PC-3 (cell line): ENCODE measurements around the gene FCRL5. TPM values are rescaled to one million over a fixed set of nuclear protein-coding genes. Genes with fewer than 3 reads are reported as not detected.

ENCODE experiments used
- ATAC-seq: fragments of 200-7000 bp; cut with Tn5 transposase; 2 replicates; pipeline ENCODE4 v1.9.1; 2020; ENCODE audit warnings: mild to moderate bottlenecking, moderate library complexity
- BruUV-seq: library from RNA; stranded (reverse); fragments of 400-500 nt; replicated peaks from 2 replicates; lab custom pipeline; 2021; lab: Mats Ljungman, UMichigan
- CTCF ChIA-PET: fragments of 300-600 bp; sonication (Branson Sonifier 250); formaldehyde crosslinking; loops from one replicate; lab custom pipeline; 2022; ENCODE audit warnings: antibody characterized with exemption; lab: Charles Lee
- POLR2A ChIA-PET: fragments of 300-600 bp; sonication (Branson Sonifier 250); formaldehyde crosslinking; loops from one replicate; lab custom pipeline; 2022; ENCODE audit warnings: antibody characterized with exemption; ENCODE audit not compliant: unreplicated experiment; lab: Charles Lee
- DNase-seq: peaks from one replicate; pipeline ENCODE4 v3.0.0-alpha.2; 2015
- H2AFZ ChIP-seq: fragments of 300-600 bp; sonication (generic); 2 replicates; pipeline ENCODE4 v1.6.0; 2016; ENCODE audit warnings: antibody characterized with exemption, low read length
- H3F3A ChIP-seq: fragments of 300-600 bp; sonication (generic); one replicate; pipeline ENCODE4 v1.6.0; 2017; ENCODE audit warnings: antibody characterized with exemption, low read length, control low read depth, mild to moderate bottlenecking; ENCODE audit not compliant: unreplicated experiment
- H3K27ac ChIP-seq: fragments of 300-600 bp; sonication (generic); 2 replicates; pipeline ENCODE4 v1.5.1; 2016; ENCODE audit warnings: mild to moderate bottlenecking, low read length
- H3K27me3 ChIP-seq: fragments of 300-600 bp; sonication (generic); 2 replicates; pipeline ENCODE4 v1.6.1; 2016; ENCODE audit warnings: low read length, mixed read lengths
- H3K36me3 ChIP-seq: fragments of 300-600 bp; sonication (generic); 2 replicates; pipeline ENCODE4 v1.6.1; 2016; ENCODE audit warnings: low read depth, mixed run types, low read length, mixed read lengths
- H3K4me1 ChIP-seq: fragments of 300-600 bp; sonication (generic); 2 replicates; pipeline ENCODE4 v1.5.1; 2016; ENCODE audit warnings: low read length; ENCODE audit not compliant: insufficient read depth
- H3K4me2 ChIP-seq: fragments of 300-600 bp; sonication (generic); 2 replicates; pipeline ENCODE4 v1.6.0; 2016; ENCODE audit warnings: low read length
- H3K4me3 ChIP-seq: fragments of 300-600 bp; sonication (generic); 2 replicates; pipeline ENCODE4 v1.5.1; 2016; ENCODE audit warnings: mild to moderate bottlenecking, low read length, mixed read lengths
- H3K79me2 ChIP-seq: fragments of 300-600 bp; sonication (generic); 2 replicates; pipeline ENCODE4 v1.6.1; 2017; ENCODE audit warnings: low read length, mixed read lengths
- H3K9ac ChIP-seq: fragments of 300-600 bp; sonication (generic); 2 replicates; pipeline ENCODE4 v1.6.0; 2016; ENCODE audit warnings: mild to moderate bottlenecking, low read length
- H3K9me2 ChIP-seq: fragments of 300-600 bp; sonication (generic); replicated peaks from 2 replicates; pipeline ENCODE4 v1.6.1; 2016; ENCODE audit warnings: mixed run types, low read length, mixed read lengths
- H3K9me3 ChIP-seq: fragments of 300-600 bp; sonication (generic); 2 replicates; pipeline ENCODE4 v1.6.1; 2016; ENCODE audit warnings: low read length, mixed read lengths
- H4K20me1 ChIP-seq: fragments of 300-600 bp; sonication (generic); 2 replicates; pipeline ENCODE4 v1.6.1; 2016; ENCODE audit warnings: low read length, mixed read lengths
- CTCF ChIP-seq: fragments of 300-600 bp; sonication (generic); conservative IDR thresholded peaks from 2 replicates; pipeline ENCODE4 v1.5.1; 2017; ENCODE audit warnings: antibody characterized with exemption, low read depth, mild to moderate bottlenecking, low read length
- EZH2 ChIP-seq: fragments of 300-600 bp; sonication (generic); IDR thresholded peaks from one replicate; pipeline ENCODE4 v1.6.1; 2017; ENCODE audit warnings: antibody characterized with exemption, mild to moderate bottlenecking, low read length; ENCODE audit not compliant: unreplicated experiment
- EZH2phosphoT487 ChIP-seq: fragments of 300-600 bp; sonication (generic); IDR thresholded peaks from 2 replicates; pipeline ENCODE4 v1.6.1; 2018; ENCODE audit warnings: mild to moderate bottlenecking, antibody characterized with exemption, low read length, borderline replicate concordance
- intact Hi-C: fragments of 100-400 bp; cut with micrococcal nuclease; formaldehyde crosslinking; loops from 2 replicates; pipeline ENCODE4 v1.9.0; 2023
- total RNA-seq: library from RNA; depleted of rRNA; stranded (reverse); fragments of >200 nt; gene quantifications from 2 replicates; pipeline ENCODE4 v1.2.3, GENCODE V29; 2014

Gene FCRL5
- total RNA-seq, 1 experiment from 2014 or later: not detected

- no peak overlapping the region for H2AFZ ChIP-seq
- H3K4me3 ChIP-seq: no peak overlapping the region
- H3K9me2 ChIP-seq: no peaks in the 10 kb centered on the region
- no peaks in the 10 kb centered on the region for H4K20me1 ChIP-seq
- H3K36me3 ChIP-seq: no peaks in the 10 kb centered on the region
- no peaks in the 10 kb centered on the region for H3K9me3 ChIP-seq
- no peak for DNase-seq
- H3K27ac ChIP-seq: no peak overlapping the region
- peaks cover 84% of the 10 kb centered on the region for H3K27me3 ChIP-seq
- intact Hi-C loops: no loop called here
- no peaks in the 10 kb centered on the region for H3F3A ChIP-seq
- ATAC-seq: no peak
- CTCF ChIA-PET: no interaction called here
- no peaks in the 10 kb centered on the region for H3K4me1 ChIP-seq
- POLR2A ChIA-PET: no interaction called here
- no TSS peak for BruUV-seq
- no peak overlapping the region for H3K4me2 ChIP-seq
- no peak overlapping the region for H3K9ac ChIP-seq
- H3K79me2 ChIP-seq: no peaks in the 10 kb centered on the region
- TF ChIP-seq EZH2 (no peak), CTCF (no peak), EZH2phosphoT487 (no peak)
Observed at GRCh38 chr1:157515709-157516108, 36.6 kb downstream of the FCRL5 start.

GRCh38 chr1:157515141-157515540 is 37.2 kb downstream of the FCRL5 start:
- Histone ChIP-seq H3K9me3 (no peaks in the 10 kb centered on the region), H3K36me3 (no peaks in the 10 kb centered on the region), H4K20me1 (no peaks in the 10 kb centered on the region), H3F3A (no peaks in the 10 kb centered on the region), H3K4me1 (no peaks in the 10 kb centered on the region), H3K9me2 (no peaks in the 10 kb centered on the region), H3K27ac (no peak overlapping the region), H3K9ac (no peak overlapping the region), H2AFZ (no peak overlapping the region), H3K79me2 (no peaks in the 10 kb centered on the region), H3K4me2 (no peak overlapping the region), H3K4me3 (no peak overlapping the region), H3K27me3 (peaks cover 78% of the 10 kb centered on the region)
- TF ChIP-seq EZH2phosphoT487: no peak
- TF ChIP-seq CTCF: no peak
- no peak for TF ChIP-seq EZH2
- no peak for DNase-seq
- no peak for ATAC-seq
- POLR2A ChIA-PET: no interaction called here
- CTCF ChIA-PET: no interaction called here
- intact Hi-C loops: no loop called here
- no TSS peak for BruUV-seq

GRCh38 chr1:157512036-157512969 is 40.0 kb downstream of the FCRL5 start:
- POLR2A ChIA-PET: no interaction called here
- TF ChIP-seq CTCF: no peak
- no peak for TF ChIP-seq EZH2phosphoT487
- TF ChIP-seq EZH2: no peak
- no peaks in the 10 kb centered on the region for H4K20me1 ChIP-seq
- DNase-seq: no peak
- no peak overlapping the region for H3K27ac ChIP-seq
- CTCF ChIA-PET: no interaction called here
- ATAC-seq: no peak
- no peak overlapping the region for H2AFZ ChIP-seq
- H3K4me2 ChIP-seq: no peak overlapping the region
- no peaks in the 10 kb centered on the region for H3K79me2 ChIP-seq
- H3K4me3 ChIP-seq: no peak overlapping the region
- BruUV-seq: no TSS peak
- H3K4me1 ChIP-seq: no peaks in the 10 kb centered on the region
- H3K9me3 ChIP-seq: no peaks in the 10 kb centered on the region
- H3K9me2 ChIP-seq: no peaks in the 10 kb centered on the region
- no peaks in the 10 kb centered on the region for H3K36me3 ChIP-seq
- intact Hi-C loops: no loop called here
- H3F3A ChIP-seq: no peaks in the 10 kb centered on the region
- peaks cover 59% of the 10 kb centered on the region for H3K27me3 ChIP-seq
- H3K9ac ChIP-seq: no peak overlapping the region
